CD4-positive, alpha-beta T cell treated with Interleukin-15 for 1 hour (primary cell): ENCODE data around the gene SSH2.
A peak's percentile ranks its signal among the peaks of the same experiment; 100 is the strongest.
"Not testable (repeated sequence)": the region's sequence is repeated elsewhere in the genome, so short reads cannot be mapped to it uniquely, and the experiment has no call there.

Source experiments
- DNase-seq: peaks from one replicate; pipeline ENCODE4 v3.0.0-alpha.2; 2020

Gene SSH2

GRCh38 chr17:29833801-29834200 lies 96.2 kb downstream of the SSH2 start:
- no peak for DNase-seq

- DNase-seq: no peak
These were observed 101.2 kb downstream of the SSH2 start for GRCh38 chr17:29828676-29829284.

- DNase-seq: no peak
These were observed 102.8 kb downstream of the SSH2 start for GRCh38 chr17:29827179-29827578.

- DNase-seq: no peak
These were observed 103.8 kb downstream of the SSH2 start for GRCh38 chr17:29826114-29826692.

GRCh38 chr17:29825604-29826003 lies 104.4 kb downstream of the SSH2 start:
- no peak for DNase-seq

GRCh38 chr17:29821897-29822296 lies 108.1 kb downstream of the SSH2 start:
- no peak for DNase-seq

GRCh38 chr17:29820425-29820824 lies 109.6 kb downstream of the SSH2 start:
- no peak for DNase-seq

GRCh38 chr17:29807520-29808361 lies 122.3 kb downstream of the SSH2 start:
- peak; percentile 60 for DNase-seq

GRCh38 chr17:29802246-29802645 lies 127.8 kb downstream of the SSH2 start:
- no peak for DNase-seq

GRCh38 chr17:29800457-29800856 lies 129.6 kb downstream of the SSH2 start:
- DNase-seq: no peak

GRCh38 chr17:29796652-29797051 lies 133.4 kb downstream of the SSH2 start:
- DNase-seq: no peak

- no peak for DNase-seq
These were observed 136.5 kb downstream of the SSH2 start for GRCh38 chr17:29793501-29793900.

- DNase-seq: no peak
These were observed 138.5 kb downstream of the SSH2 start for GRCh38 chr17:29791336-29792080.

GRCh38 chr17:29789196-29790170 lies 140.5 kb downstream of the SSH2 start:
- DNase-seq: no peak

- DNase-seq: no peak
These were observed 142.0 kb downstream of the SSH2 start for GRCh38 chr17:29787995-29788394.

- DNase-seq: no peak
These were observed 147.1 kb downstream of the SSH2 start for GRCh38 chr17:29782917-29783316.

- DNase-seq: not testable (repeated sequence)
These were observed 150.2 kb downstream of the SSH2 start for GRCh38 chr17:29779812-29780190.

- DNase-seq: peak; percentile 72
These were observed 150.8 kb downstream of the SSH2 start for GRCh38 chr17:29778956-29779811.

GRCh38 chr17:29777663-29778062 lies 152.4 kb downstream of the SSH2 start:
- DNase-seq: no peak

- no peak for DNase-seq
These were observed 154.0 kb downstream of the SSH2 start for GRCh38 chr17:29776026-29776425.

- no peak for DNase-seq
These were observed 157.0 kb downstream of the SSH2 start for GRCh38 chr17:29772981-29773380.
